ENCODE measurements around the gene EXOSC5. TPM values are rescaled to one million over a fixed set of nuclear protein-coding genes. Genes with fewer than 3 reads are reported as not detected.

EXOSC5 gene
- total and polyA plus RNA-seq, 12 donors = 4.2 to 73.7 (median 26.6) TPM

GRCh38 chr19:41376241-41376997 is 20.7 kb downstream of the EXOSC5 start, which contains the start of gene TMEM91:
Gene TMEM91, plus strand, starts transcription at chr19:41376533. Its CDS starts 1,777 bp downstream, at chr19:41378310.
- peak within 1 kb of the TSS in 2 of 4 donors; percentile 21 to 67 for H3K4me3 ChIP-seq
- 1 to 3% (median 2%) methylated on average over 11 to 47 of the region's 47 CpGs for WGBS, 4 donors
- intact Hi-C loops (cut with DNase I) = loop anchor here in 1 of 2 donors (10.0 kb wide), 1 partner anchor 48 kb away; the partner anchor contains the start of gene B3GNT8
- peak within 1 kb of the TSS in 3 of 5 donors; percentile 7 to 80 (median 60) for H3K27ac ChIP-seq
- no peaks in the 10 kb centered on the region for H3K36me3 ChIP-seq (replicated peaks in 1 of 2)
- no peaks in the 10 kb centered on the region for H3K9me3 ChIP-seq (replicated peaks in 1 of 3)
- DNase-seq = peak in 3 of 7 donors; percentile 39 to 47 (median 41)
- no peak for TF ChIP-seq CTCF (IDR thresholded peaks at IDR 0.05)
- TF ChIP-seq POLR2A (IDR thresholded peaks at IDR 0.05) = no peak
- H3K27me3 ChIP-seq = no peaks in the 10 kb centered on the region
- H3K4me1 ChIP-seq (replicated peaks in 1 of 2) = peaks cover 10 to 23% of the 10 kb centered on the region in 2 donors

GRCh38 chr19:41373993-41374392 is 23.2 kb downstream of the EXOSC5 start:
- WGBS, 4 donors = 15 to 29% (median 20%) methylated on average over 9 to 12 of the region's 12 CpGs
- H3K36me3 ChIP-seq (replicated peaks in 1 of 2) = no peaks in the 10 kb centered on the region
- H3K9me3 ChIP-seq (replicated peaks in 1 of 3) = no peaks in the 10 kb centered on the region
- no peaks in the 10 kb centered on the region for H3K27me3 ChIP-seq
- TF ChIP-seq CTCF (IDR thresholded peaks at IDR 0.05) = no peak
- no peak for TF ChIP-seq POLR2A (IDR thresholded peaks at IDR 0.05)
- peak; percentile 76 to 94 (median 89) for DNase-seq
- intact Hi-C loops (cut with DNase I) = loop anchor here in 1 of 2 donors (10.0 kb wide), 1 partner anchor 51 kb away; the partner anchor contains the start of gene B3GNT8
- peak overlapping the region in 2 of 5 donors; percentile 37 to 43 for H3K27ac ChIP-seq
- H3K4me3 ChIP-seq = no peak overlapping the region
- peaks cover 10 to 23% of the 10 kb centered on the region in 2 donors for H3K4me1 ChIP-seq (replicated peaks in 1 of 2)

GRCh38 chr19:41372501-41372900 is 24.7 kb downstream of the EXOSC5 start:
- intact Hi-C loops (cut with DNase I) = loop anchor here in 1 of 2 donors (10.0 kb wide), 1 partner anchor 52 kb away; the partner anchor contains the start of gene B3GNT8
- 70 to 86% (median 75%) methylated on average over 2 of the region's 2 CpGs for WGBS, 4 donors

More at GRCh38 chr19:41372501-41372900, 24.7 kb downstream of the EXOSC5 start:
- H3K4me1 ChIP-seq (replicated peaks in 1 of 2) = peaks cover 23 to 33% of the 10 kb centered on the region in 2 donors
- no peak for TF ChIP-seq POLR2A (IDR thresholded peaks at IDR 0.05)
- TF ChIP-seq CTCF (IDR thresholded peaks at IDR 0.05) = no peak
- H3K4me3 ChIP-seq = no peak overlapping the region
- DNase-seq = no peak
- no peaks in the 10 kb centered on the region for H3K9me3 ChIP-seq (replicated peaks in 1 of 3)
- H3K27me3 ChIP-seq = no peaks in the 10 kb centered on the region
- no peaks in the 10 kb centered on the region for H3K36me3 ChIP-seq (replicated peaks in 1 of 2)
- H3K27ac ChIP-seq = no peak overlapping the region
